ENCODE results near the gene CABCOCO1.

- TF ChIP-seq TEAD4 (IDR thresholded peaks at IDR 0.05; ENCODE audit: borderline replicate concordance, insufficient read depth): peak; percentile 65; the same call in 1 of the 2 replicates
- TF ChIP-seq EZH2phosphoT487 (IDR thresholded peaks at IDR 0.05; ENCODE audit: borderline replicate concordance, low read depth): no peak
- TF ChIP-seq FOXJ3 (CRISPR knock-in tag; IDR thresholded peaks at IDR 0.05): no peak
- no peak for TF ChIP-seq TAF1 (IDR thresholded peaks at IDR 0.05; ENCODE audit: borderline replicate concordance, low read depth, low read length)
- TF ChIP-seq CHD2 (IDR thresholded peaks at IDR 0.05; ENCODE audit: low read length, partially characterized antibody): no peak
- TF ChIP-seq, protein P1, sequence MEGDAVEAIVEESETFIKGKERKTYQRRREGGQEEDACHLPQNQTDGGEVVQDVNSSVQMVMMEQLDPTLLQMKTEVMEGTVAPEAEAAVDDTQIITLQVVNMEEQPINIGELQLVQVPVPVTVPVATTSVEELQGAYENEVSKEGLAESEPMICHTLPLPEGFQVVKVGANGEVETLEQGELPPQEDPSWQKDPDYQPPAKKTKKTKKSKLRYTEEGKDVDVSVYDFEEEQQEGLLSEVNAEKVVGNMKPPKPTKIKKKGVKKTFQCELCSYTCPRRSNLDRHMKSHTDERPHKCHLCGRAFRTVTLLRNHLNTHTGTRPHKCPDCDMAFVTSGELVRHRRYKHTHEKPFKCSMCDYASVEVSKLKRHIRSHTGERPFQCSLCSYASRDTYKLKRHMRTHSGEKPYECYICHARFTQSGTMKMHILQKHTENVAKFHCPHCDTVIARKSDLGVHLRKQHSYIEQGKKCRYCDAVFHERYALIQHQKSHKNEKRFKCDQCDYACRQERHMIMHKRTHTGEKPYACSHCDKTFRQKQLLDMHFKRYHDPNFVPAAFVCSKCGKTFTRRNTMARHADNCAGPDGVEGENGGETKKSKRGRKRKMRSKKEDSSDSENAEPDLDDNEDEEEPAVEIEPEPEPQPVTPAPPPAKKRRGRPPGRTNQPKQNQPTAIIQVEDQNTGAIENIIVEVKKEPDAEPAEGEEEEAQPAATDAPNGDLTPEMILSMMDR (IDR thresholded peaks at IDR 0.05): no peak
- TF ChIP-seq EP300 (IDR thresholded peaks at IDR 0.05; ENCODE audit: borderline replicate concordance in 1 of 2, low read depth in 1 of 2, low read length in 1 of 2): peak in 1 of 2 experiments; percentile 45; a peak in 1 of 4 replicates
- TF ChIP-seq NRF1 (IDR thresholded peaks at IDR 0.05; ENCODE audit: low read depth, low read length): no peak
These were observed 33.7 kb upstream of the CABCOCO1 start for GRCh38 chr10:61628875-61629513.
